ENCODE measurements around the gene NAV1.
"Not testable (repeated sequence)": the region's sequence is repeated elsewhere in the genome, so short reads cannot be mapped to it uniquely, and the experiment has no call there.

Gene NAV1

GRCh38 chr1:201504179-201504631 lies 34.7 kb upstream of the NAV1 start:
- no peak for DNase-seq (ENCODE audit: low read depth in 2 of 2, low spot score in 1 of 2)

- no peak for DNase-seq (ENCODE audit: low read depth in 2 of 2, low spot score in 1 of 2)
Measured at GRCh38 chr1:201504799-201505502, 34.0 kb upstream of the NAV1 start.

GRCh38 chr1:201505503-201505890 lies 33.4 kb upstream of the NAV1 start:
- DNase-seq (ENCODE audit: low read depth in 2 of 2, low spot score in 1 of 2) = no peak

- no peak for DNase-seq (ENCODE audit: low read depth in 2 of 2, low spot score in 1 of 2)
Measured at GRCh38 chr1:201506092-201506491, 32.8 kb upstream of the NAV1 start.

- peak; percentile 41 to 58 for DNase-seq (ENCODE audit: low read depth in 2 of 2, low spot score in 1 of 2)
Measured at GRCh38 chr1:201506557-201507359, 32.2 kb upstream of the NAV1 start, which contains the start of gene CSRP1. Gene CSRP1 (minus strand): TSS chr1:201507123. CDS start chr1:201496303, 10,820 bp downstream.

- DNase-seq (ENCODE audit: low read depth in 2 of 2, low spot score in 1 of 2) = no peak
Measured at GRCh38 chr1:201507360-201507675, 31.6 kb upstream of the NAV1 start.

GRCh38 chr1:201508809-201509208 lies 30.1 kb upstream of the NAV1 start:
- no peak for DNase-seq (ENCODE audit: low read depth in 2 of 2, low spot score in 1 of 2)

GRCh38 chr1:201509601-201510374 lies 29.1 kb upstream of the NAV1 start:
- DNase-seq (ENCODE audit: low read depth in 2 of 2, low spot score in 1 of 2) = no peak

GRCh38 chr1:201510734-201511133 lies 28.2 kb upstream of the NAV1 start:
- DNase-seq (ENCODE audit: low read depth in 2 of 2, low spot score in 1 of 2) = no peak

GRCh38 chr1:201511396-201511940 lies 27.5 kb upstream of the NAV1 start:
- no peak for DNase-seq (ENCODE audit: low read depth in 2 of 2, low spot score in 1 of 2)

GRCh38 chr1:201511941-201512539 lies 26.9 kb upstream of the NAV1 start:
- no peak for DNase-seq (ENCODE audit: low read depth in 2 of 2, low spot score in 1 of 2)

- DNase-seq (ENCODE audit: low read depth in 2 of 2, low spot score in 1 of 2) = no peak
Measured at GRCh38 chr1:201513498-201514243, 25.3 kb upstream of the NAV1 start.

- no peak for DNase-seq (ENCODE audit: low read depth in 2 of 2, low spot score in 1 of 2)
Measured at GRCh38 chr1:201514466-201514865, 24.5 kb upstream of the NAV1 start.

GRCh38 chr1:201515062-201515750 lies 23.7 kb upstream of the NAV1 start:
- no peak for DNase-seq (ENCODE audit: low read depth in 2 of 2, low spot score in 1 of 2)

GRCh38 chr1:201515895-201516294 lies 23.0 kb upstream of the NAV1 start:
- no peak for DNase-seq (ENCODE audit: low read depth in 2 of 2, low spot score in 1 of 2)

GRCh38 chr1:201516511-201517127 lies 22.3 kb upstream of the NAV1 start:
- no peak for DNase-seq (ENCODE audit: low read depth in 2 of 2, low spot score in 1 of 2)

GRCh38 chr1:201517631-201518030 lies 21.3 kb upstream of the NAV1 start:
- DNase-seq (ENCODE audit: low read depth in 2 of 2, low spot score in 1 of 2) = no peak

- no peak for DNase-seq (ENCODE audit: low read depth in 2 of 2, low spot score in 1 of 2)
Measured at GRCh38 chr1:201518071-201518470, 20.9 kb upstream of the NAV1 start.

GRCh38 chr1:201520046-201520575 lies 18.8 kb upstream of the NAV1 start:
- not testable (repeated sequence) for DNase-seq (ENCODE audit: low read depth in 2 of 2, low spot score in 1 of 2)
